ENCODE results near the gene NELL2.

GRCh38 chr12:44835641-44836379, 40.3 kb downstream of the NELL2 start:
- TF ChIP-seq POLR2A (IDR thresholded peaks at IDR 0.05) (no peak), CTCF (IDR thresholded peaks at IDR 0.05) (no peak)

All from lower leg skin (tissue), 3 donors.